Cardiac muscle cell (in vitro differentiated cells and primary cell): ENCODE data around the gene CACNA2D2. TPM values are rescaled to one million over a fixed set of nuclear protein-coding genes. Genes with fewer than 3 reads are reported as not detected.

Experiments
- DNase-seq, 2 donors: peaks; one replicate each; pipeline versions ENCODE4 v3.0.0 to v3.0.0-alpha.2; 2010 to 2017; ENCODE audit warnings: low read depth in 1 of 2, low spot score in 1 of 2
- H3K27ac ChIP-seq: fragments of 200-600 bp; sonication (generic); 2 replicates; pipeline ENCODE4 v1.5.1; 2016
- H3K27me3 ChIP-seq: fragments of 200-600 bp; sonication (generic); 2 replicates; pipeline ENCODE4 v1.6.0; 2016; ENCODE audit warnings: control low read depth
- H3K36me3 ChIP-seq: fragments of 200-600 bp; sonication (generic); 2 replicates; pipeline ENCODE4 v1.5.1; 2016; ENCODE audit warnings: control low read depth
- H3K4me1 ChIP-seq: fragments of 200-600 bp; sonication (generic); 2 replicates; pipeline ENCODE4 v1.8.1; 2017; ENCODE audit warnings: low read depth, mild to moderate bottlenecking, mixed run types
- H3K4me3 ChIP-seq: fragments of 200-600 bp; sonication (generic); 2 replicates; pipeline ENCODE4 v1.5.1; 2016; ENCODE audit warnings: mild to moderate bottlenecking
- H3K9me3 ChIP-seq: fragments of 200-600 bp; sonication (generic); 2 replicates; pipeline ENCODE4 v1.5.1; 2017; ENCODE audit warnings: low read depth, mild to moderate bottlenecking, control low read depth
- CTCF ChIP-seq: IDR thresholded peaks from 2 replicates; pipeline ENCODE4 v1.5.1; 2012; ENCODE audit warnings: low read depth, mild to moderate bottlenecking, low read length
- polyA plus RNA-seq: library from polyadenylated mRNA; unstranded; fragments of >200 nt; fragmentation: Nextera tagmentation; extraction: Ambion mirVana; gene quantifications from 2 replicates; pipeline ENCODE4 v1.2.1, GENCODE V29; 2016
- total RNA-seq: library from RNA; depleted of rRNA; stranded (reverse); fragments of >200 nt; gene quantifications from 2 replicates; pipeline ENCODE4 v1.2.3, GENCODE V29; 2016

The CACNA2D2 gene
- total and polyA plus RNA-seq, 2 experiments from 2014 or later: 5.4 to 8.7 TPM

- H3K27me3 ChIP-seq: peaks cover 3% of the 10 kb centered on the region
- H3K27ac ChIP-seq: no peak overlapping the region
- no peaks in the 10 kb centered on the region for H3K4me1 ChIP-seq
- H3K4me3 ChIP-seq: no peak overlapping the region
- TF ChIP-seq CTCF: no peak
- H3K9me3 ChIP-seq: no peaks in the 10 kb centered on the region
- H3K36me3 ChIP-seq: no peaks in the 10 kb centered on the region
- no peak for DNase-seq
Measured at GRCh38 chr3:50536471-50537180, 33.2 kb upstream of the CACNA2D2 start.

- H3K27ac ChIP-seq: no peak overlapping the region
- no peak for TF ChIP-seq CTCF
- DNase-seq: no peak
- H3K4me3 ChIP-seq: no peak overlapping the region
- peaks cover 21% of the 10 kb centered on the region for H3K27me3 ChIP-seq
- H3K4me1 ChIP-seq: no peaks in the 10 kb centered on the region
- no peaks in the 10 kb centered on the region for H3K9me3 ChIP-seq
- H3K36me3 ChIP-seq: no peaks in the 10 kb centered on the region
Measured at GRCh38 chr3:50534681-50535330, 31.4 kb upstream of the CACNA2D2 start.

GRCh38 chr3:50533807-50534461 lies 30.5 kb upstream of the CACNA2D2 start:
- no peak for DNase-seq
- H3K4me1 ChIP-seq: no peaks in the 10 kb centered on the region
- H3K36me3 ChIP-seq: no peaks in the 10 kb centered on the region
- TF ChIP-seq CTCF: no peak
- H3K4me3 ChIP-seq: no peak overlapping the region
- H3K27me3 ChIP-seq: peaks cover 30% of the 10 kb centered on the region
- H3K27ac ChIP-seq: no peak overlapping the region
- no peaks in the 10 kb centered on the region for H3K9me3 ChIP-seq

GRCh38 chr3:50533316-50533715 lies 29.9 kb upstream of the CACNA2D2 start:
- no peak for DNase-seq
- Histone ChIP-seq H3K4me3 (no peak overlapping the region), H3K27me3 (peaks cover 30% of the 10 kb centered on the region), H3K36me3 (no peaks in the 10 kb centered on the region), H3K9me3 (no peaks in the 10 kb centered on the region), H3K4me1 (no peaks in the 10 kb centered on the region), H3K27ac (no peak overlapping the region)
- TF ChIP-seq CTCF: no peak

- Histone ChIP-seq H3K4me3 (no peak overlapping the region), H3K27ac (no peak overlapping the region)
Measured at GRCh38 chr3:50532062-50532705, 28.8 kb upstream of the CACNA2D2 start.

More at GRCh38 chr3:50532062-50532705, 28.8 kb upstream of the CACNA2D2 start:
- peaks cover 30% of the 10 kb centered on the region for H3K27me3 ChIP-seq
- H3K9me3 ChIP-seq: no peaks in the 10 kb centered on the region
- TF ChIP-seq CTCF: no peak
- no peaks in the 10 kb centered on the region for H3K36me3 ChIP-seq
- DNase-seq: no peak
- H3K4me1 ChIP-seq: no peaks in the 10 kb centered on the region
